Activated CD4-positive, alpha-beta T cell treated with anti-CD3 and anti-CD28 coated beads for 48 hours (primary cell): ENCODE results near the gene LCN10.
A peak's percentile ranks its signal among the peaks of the same experiment; 100 is the strongest.

Source experiments
- DNase-seq: peaks from one replicate; pipeline ENCODE4 v3.0.0-alpha.2; 2020

The LCN10 gene

DNA sequence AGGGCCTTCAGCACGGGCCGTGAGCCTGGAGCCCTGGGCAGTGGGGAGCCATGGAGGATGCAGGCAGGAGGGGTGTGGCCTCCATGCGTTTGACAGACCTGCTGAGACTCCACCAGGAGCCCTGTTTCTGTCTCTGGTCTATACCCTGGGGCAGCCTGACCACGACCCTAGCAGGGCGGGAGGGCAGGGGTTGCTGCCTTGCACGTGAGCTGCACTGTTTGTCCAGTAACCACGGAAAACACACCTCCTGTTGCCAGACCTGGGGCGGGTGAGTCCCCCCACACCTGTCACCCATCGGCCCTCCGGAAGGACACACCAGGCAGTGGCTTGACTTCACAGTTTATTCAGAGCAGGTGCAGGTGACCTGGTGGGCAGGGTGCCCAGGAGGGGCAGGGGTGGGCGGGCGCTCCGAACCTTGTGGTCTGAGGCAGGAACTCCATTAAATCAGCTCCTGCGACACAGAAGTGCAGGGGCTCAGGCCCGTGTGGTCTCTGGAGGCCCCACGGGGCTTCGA is 11.4 kb upstream of the LCN10 start:
- no peak for DNase-seq

DNA sequence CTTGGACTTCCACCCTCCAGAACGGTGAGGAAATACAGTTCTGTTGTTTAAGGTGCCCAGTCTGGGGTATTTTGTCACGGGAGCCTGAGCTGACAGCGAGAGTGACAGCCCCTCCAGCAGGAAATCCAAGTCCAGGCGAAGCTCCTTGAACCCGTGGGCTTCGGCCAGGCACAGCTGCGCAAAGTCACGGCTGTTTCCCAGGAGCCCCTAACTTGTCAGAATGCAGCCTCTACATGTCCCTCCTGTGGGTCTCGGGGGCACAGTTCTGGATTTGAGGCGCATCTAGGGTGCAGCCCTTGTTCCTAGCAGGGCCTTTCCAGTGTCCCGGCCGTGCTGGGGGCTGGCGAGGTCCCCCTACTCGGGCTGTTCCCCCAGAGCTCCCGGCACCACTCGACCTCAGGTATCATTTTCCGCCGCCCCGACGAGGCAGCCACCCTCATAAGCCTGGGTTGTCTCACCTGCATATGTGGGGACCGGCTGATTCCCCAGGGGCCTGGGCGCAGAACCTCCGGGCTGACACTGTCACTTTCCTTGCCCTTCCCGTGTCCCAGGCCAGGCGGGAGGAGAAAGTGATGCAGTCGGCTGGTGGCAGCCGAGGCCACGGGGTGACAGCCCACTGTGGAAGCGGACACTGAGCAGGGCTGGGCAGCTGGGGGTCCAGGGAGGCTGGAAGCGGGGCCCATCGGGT is 10.8 kb upstream of the LCN10 start:
- DNase-seq, result no peak

DNA sequence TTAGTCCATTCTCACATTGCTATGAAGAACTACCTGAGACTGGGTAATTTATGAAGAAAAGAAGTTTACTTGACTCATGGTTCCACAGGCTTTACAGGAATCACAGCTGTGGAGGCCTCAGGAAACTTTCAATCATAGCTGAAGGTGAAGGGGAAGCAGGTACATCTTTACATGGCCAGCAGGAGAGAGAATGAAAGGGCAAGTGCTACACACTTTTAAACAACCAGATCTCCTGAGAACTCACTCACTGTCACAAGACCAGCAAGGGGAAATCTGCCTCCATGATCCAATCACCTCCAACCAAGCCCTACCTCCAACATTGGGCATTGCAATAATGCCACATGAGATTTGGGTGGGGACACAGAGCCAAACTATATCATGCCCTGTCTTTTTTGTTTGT is 9.1 kb upstream of the LCN10 start:
- no peak for DNase-seq

DNA sequence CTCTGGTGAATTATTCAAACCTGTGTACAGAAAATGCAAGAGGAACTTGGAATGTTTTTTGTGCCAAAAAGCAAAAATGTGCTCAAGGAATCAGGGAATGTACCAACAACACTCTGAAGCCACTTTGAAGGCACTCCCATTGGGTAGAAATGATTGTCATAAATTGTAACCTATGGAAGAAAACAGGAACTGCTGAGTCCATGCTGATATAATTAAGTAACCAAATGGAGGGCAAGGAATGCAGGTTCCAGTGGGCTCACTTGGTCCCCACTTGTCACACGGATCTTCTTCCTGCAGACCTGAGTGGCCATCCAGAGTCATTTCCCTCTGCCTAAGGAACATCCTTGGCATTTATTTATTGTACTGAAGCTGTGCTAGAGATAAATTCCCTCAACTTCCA is 8.5 kb upstream of the LCN10 start:
- no peak for DNase-seq

DNA sequence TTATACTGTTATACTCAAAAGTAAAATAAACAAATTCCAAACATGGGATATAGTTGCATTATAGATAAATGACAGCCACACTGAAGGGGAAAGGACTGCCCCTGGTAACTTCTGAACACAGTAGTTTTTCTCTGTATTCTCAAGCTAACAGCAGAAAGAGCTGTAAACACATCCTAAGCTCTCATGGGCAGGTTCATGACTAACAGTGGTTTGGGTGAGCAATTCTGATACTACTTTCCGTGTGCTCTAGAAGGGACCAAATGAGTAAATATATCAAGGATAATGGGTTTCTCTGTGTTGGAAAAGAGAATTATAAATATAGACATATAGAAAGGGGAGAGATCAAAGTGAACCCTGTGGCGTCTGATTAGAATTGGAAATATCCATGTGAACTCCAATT is 7.8 kb upstream of the LCN10 start:
- DNase-seq, result no peak

DNA sequence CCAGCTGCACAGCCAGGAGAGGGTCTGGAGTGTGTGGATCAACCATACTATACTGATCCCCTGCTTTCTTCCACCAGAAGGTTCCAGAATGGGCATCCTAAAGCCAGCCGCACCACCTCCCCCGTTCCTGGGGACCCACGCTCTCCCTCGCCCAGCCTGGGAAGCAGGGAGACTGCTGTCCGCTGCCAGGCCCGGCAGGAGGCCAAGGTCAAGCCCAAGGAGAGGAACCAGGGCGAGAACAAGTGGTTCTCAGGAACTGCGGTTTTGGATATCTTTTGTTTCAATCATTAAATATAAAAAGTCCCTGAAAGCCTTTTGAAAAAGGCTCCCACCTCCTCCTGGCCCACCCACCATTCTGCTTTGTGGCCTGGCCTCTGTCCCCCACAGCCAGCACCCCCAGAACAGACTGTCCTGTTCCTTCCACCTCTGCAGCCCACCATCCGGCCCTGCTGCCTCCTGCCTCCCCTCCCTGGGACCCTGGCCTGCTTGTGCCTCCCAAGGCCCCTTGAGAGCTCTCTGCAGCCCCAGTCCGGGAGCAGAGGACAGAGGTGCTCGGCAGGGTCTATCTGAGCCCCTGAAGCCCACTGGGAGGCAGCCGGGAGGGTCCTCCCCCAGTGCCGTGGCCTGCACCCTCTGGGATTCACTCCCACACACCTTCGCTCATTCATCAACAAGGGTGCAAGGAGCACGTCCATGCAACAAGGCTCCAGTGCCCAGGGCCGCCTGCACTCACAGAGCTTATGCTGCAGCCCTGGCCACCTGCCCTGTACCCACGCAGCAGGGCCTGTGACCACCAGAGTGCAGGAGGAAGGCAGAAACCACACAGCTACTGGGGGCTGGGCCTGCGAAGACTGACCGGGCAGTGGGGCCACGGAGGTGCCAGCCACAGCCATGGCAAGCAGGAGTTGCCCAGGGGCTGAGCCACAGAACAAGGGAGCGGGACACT is 6.2 kb upstream of the LCN10 start:
- no peak for DNase-seq

DNA sequence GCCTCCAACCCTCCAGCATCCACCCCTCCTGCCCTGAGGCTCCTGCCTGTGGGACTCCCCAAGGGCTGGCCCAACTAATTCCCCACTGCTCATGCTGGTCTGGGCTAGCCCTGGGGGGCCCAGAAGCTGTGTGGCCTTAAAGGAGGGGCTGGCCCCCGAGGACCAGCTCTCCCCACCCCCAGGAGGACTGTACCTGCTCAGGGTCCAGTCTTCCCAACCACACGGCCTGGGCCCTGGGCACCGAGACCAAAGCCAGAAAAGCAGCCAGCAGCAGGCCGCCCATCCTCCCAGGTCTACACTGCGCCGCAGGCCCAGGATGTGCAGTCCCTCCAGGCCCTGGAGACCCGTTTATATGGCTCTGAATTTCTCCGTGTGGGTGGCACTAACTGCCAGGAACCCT is 5.5 kb upstream of the LCN10 start, which contains the start of gene LCN6:
Gene LCN6 (minus strand): TSS at position 325 of the 400 bp plus-strand sequence. CDS start 42 bp downstream, at position 283.
- no peak for DNase-seq

DNA sequence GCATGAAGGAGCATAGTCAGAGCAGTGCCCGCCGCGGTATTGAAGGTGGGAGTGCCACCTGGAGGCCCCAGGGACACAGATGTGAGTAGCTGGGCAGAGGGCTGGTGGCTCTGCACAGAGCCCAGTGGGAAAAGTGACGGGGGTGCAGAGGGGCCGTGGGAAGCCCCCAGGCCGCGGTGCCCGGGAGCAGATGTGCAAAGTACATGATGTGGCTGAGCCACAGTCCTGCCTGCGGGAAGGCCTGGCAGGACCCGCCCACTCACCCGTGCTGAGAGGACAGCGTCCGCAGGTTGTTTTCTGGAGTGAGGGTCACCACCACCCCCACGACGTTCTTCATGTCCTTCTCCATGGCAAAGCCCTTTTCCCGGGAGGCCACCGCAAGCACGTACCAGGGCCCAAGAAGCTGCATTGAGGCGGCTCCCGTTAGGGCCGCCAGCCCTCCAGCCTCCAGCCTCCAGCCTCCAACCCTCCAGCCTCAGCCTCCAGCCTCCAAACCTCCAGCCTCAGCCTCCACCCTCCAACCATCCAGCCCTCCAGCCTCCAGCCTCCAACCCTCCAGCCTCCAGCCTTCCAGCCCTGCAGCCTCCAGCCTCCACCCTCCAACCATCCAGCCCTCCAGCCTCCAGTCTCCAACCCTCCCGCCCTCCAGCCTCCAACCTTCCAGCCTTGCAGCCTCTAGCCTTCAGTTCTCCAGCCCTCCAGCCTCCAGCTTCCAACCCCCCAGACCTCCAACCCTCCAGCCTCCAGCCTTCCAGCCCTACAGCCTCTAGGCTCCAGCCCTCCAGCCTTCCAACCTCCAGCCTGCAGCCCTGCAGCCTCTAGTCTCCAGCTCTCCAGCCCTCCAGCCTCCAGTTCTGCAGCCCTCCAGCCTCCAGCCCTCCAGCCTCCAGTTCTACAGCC is 4.7 kb upstream of the LCN10 start:
- DNase-seq, result no peak

DNA sequence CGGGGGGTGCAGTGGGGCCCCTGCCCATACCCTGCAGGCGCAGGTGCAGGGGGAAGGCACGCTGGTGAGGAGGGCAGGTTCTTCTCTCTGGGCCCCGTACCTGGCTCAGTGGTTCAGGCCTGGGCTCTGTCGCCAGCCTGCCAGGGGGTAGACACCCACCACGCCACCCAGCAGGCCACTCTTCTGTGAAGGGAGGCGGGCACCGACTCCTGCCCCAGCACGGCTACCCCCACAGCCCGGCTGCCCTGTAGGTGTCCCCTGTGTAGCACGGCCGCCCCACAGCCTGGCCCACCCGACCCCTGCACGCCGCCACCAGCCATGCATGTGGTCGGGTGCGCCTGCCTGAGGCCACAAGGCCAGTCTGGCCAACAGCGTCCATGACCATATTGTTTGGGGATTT is 3.9 kb upstream of the LCN10 start:
- DNase-seq, result no peak

DNA sequence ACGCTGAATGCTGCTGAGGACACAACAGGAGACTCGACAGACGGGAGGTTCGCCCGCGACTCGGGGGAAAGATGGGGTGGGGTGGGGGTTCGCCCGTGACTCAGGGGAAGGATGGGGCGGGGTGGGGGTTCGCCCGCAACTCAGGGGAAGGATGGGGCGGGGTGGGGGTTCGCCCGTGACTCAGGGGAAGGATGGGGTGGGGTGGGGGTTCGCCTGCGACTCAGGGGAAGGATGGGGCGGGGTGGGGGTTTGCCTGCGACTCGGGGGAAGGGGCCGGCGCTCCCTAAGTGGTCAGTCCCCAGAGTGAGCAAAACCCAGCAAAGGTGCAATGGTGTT is 3.4 kb upstream of the LCN10 start:
- no peak for DNase-seq

DNA sequence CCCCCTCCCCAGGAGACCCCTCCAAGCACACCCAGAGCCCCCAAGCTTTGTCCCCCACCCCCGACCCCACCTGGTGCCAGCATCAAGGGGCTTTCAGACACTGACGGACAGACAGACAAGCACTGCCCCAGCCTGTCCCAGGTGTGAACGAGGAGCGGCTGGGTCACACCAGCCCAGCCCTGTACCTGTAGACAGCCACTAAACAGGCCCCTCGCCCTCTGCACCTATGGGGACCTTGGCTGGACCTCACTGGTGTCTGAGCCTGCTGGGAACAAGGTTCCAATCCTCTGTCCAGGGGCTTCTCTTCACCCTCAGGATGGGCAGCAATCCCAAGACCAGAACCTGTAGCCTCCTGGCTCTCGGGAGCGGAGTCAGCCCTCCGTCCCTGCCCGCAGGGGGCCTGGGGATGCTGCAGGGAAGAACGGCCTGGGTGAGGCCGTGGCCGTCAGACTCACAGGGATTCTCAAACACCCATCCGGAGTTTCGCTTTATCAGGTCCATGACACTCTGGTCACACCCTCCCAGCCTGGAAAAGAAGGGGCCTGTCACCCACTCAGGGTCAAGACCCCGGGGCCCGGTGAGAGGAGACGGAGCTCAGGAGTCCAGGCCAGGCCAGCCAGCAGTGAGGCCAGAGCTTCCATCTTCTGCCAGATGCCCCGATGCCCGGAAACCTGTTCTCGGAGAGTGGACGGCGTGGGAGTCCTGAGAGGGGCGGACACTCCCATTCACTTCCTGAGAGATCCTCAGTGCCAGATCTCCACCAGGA is 2.8 kb upstream of the LCN10 start:
- no peak for DNase-seq

DNA sequence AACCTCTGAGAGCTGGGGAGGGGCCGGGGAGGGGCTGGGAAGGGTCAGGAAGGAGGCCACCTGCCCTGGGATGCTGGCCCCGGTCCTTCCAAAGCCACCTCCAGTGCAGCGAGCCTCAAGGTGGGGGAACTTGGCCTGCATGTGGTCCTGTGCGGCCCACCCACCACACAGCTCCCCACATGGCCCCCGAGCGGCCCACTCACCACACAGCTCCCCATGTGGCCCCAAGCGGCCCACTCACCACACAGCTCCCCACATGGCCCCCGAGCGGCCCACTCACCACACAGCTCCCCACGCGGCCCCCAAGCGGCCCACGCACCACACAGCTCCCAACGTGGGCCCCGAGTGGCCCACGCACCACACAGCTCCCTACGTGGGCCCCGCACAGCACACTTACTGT is 2.0 kb upstream of the LCN10 start:
- no peak for DNase-seq

DNA sequence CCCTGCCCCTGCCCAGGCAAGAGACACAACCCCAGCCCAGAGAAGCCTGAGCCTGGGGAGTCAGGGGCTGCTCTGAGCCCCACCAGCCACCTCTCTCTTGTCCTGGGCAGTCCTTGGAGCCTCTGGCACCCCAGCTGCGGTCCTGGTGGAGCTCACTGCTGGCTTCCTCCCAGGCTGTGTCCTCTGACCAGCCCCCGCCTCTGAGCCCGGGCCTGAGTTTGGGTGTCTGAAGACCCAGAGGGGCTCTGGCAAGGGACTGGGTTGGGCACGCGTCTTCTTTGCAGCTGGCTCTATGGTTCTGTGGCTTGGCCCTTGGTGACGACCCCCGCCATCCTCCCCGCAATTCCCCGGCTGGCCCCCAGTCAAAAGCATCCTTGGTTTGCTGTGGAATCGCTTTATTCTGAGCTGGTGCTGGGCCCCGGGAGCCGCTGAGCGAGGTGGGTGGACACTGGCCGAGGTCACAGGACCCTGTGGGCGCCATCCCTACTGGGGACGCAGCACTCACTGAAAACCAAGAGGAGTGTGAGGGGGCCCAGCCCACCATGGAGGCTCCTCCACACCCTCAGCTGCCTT is 985 bp upstream of the LCN10 start:
- no peak for DNase-seq

DNA sequence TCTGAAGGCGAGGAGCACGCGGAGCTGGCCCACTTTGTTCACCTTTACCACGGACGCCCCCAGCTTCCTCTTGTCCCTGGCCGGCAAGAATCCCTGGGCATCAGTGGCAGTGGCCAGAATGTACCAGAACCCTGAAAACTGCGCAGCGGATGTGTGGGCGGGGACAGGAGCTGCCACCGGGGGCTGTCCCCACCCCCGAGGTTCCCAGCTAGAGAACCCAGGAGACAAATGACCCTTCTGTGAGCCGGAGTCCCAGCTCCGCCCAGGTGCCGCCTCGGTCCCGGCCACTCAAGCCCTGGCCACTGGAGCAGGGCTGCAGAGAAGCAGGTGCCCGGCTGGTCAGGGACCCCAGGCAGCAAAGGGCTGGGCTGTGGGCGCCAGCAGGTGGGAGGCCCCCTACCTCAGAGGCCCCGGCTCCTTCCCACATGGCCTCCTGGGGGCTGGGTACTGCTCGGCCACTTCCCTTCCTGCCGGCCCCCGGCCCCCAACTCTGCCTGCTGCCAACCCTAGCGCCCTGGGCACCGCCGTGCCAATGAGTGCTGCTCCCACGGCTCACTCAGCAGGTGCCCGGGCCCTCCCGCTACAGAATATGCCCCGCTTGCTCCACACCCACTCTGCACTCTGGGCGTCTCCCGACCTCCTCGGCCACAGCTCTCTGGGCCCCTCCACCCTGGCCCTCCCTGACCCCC is 713 bp downstream of the LCN10 start:
- peak; percentile 64 for DNase-seq

DNA sequence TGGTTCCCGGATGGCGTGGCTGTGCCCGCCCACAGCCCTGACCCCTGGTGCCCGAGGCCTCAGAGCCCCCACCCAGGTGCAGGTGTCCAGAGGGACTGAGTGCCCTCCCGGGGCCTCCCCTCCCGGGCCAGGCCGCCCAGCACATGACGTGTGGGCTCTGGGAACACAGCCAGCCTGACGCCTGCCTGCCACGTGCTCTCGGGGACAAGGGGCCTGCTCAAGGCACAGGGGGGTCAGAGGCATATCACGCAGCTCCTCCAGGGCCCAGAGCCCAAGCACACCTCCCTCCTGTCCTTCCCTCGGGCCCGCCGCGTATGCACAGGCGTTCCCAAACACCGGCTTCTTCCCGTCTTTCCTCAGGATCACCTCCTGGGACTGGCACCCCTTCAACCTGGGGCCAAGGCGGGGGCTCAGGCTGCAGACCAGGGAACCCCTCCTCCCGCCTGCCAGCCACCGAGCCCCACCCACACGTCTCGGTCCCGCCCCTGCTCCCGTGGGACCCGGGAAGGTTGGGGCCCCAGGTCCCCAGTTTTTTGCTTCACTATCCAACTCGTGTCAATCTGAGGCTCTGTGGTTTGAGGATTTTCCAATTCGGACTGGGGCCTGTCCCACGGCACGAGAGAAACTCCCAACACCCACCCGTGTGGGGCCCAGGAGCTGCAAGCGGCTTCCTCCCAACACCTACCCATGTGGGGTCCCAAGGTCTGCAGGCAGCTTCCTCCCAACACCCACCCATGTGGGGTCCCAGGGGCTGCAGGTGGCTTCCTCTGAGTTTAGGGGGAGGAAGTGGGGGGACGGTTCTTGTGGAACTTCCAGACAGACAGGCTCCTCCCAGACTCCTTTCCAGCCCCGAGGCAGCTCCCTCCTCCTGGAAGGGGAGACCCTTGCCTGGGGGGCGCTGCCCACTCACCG is 1.5 kb downstream of the LCN10 start:
- DNase-seq, result no peak

DNA sequence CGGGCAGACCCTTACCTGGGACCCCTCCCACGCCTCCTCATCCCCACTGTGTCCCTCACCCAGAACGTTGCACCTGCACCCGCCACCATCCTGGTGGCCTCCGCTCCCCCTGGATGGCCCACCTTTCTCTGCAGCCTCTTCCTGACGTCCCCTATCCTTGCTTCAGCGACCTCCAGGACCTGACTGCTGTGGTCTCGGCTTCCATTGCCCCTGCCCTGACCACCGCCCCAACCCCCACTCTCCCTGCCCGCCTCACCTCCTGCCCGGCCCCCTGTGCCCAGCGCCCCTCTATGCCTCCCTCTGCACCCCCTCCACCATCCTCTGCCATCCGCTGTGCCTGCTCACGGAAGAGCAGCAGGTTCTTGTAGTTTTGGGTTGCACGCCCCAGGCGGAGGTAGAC is 2.2 kb downstream of the LCN10 start:
- no peak for DNase-seq

DNA sequence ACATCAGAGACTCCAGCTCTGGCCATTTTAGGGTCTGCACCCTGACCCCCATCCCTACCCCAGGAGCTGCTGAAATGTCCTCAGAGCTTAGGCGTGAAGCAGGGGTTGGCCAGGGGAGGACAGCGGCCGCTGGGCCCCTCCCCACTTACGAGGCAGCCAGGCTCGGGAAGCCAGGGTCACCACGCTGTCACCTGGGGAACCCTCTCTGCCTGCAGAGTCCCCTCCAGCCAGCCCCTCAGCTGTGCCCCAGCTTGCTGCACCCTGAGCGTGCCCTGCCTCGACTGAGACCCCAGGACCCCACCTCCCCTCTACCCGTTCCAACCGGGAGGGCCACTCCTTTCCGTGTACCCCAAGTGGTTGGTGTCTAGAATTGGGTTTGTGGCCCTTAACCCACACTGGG is 2.7 kb downstream of the LCN10 start:
- no peak for DNase-seq

DNA sequence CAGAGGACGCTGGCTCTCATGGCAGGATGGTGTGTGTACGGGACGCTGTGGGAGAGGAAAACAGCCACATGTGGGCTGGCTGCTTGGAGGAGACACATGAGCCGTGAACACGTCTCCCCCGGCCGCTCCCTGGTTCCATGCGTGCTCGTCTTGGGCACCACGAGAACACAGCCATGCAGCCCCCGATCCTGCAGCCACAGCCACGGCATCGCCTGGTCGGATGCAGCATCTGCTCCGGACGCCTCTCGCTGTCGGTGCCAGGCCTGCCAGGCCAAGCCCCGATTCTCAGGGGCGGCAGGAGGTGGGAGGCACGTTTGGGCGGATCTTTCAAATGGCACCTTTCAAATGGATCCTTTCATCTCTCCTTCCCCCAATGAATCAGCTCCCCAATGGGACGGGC is 3.2 kb downstream of the LCN10 start:
- no peak for DNase-seq

DNA sequence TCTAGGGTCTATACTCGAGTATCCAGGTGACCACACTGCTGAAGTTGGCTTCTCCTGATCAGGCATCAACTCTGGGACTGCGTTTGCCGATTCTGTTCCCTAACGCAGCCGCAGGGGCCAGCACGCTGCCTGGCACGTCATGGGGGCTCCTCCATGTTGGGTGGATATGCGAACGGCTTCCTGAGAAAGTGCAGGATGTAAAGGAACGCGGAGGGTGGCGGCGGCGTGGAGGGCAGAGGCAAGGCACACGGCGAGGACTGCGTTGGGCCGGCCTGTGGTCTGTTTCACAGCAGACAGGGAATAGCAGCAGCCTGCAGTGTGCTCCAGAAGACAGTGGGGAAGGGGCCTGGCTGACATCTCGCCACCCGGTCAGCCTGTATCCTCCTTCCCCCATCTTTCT is 3.8 kb downstream of the LCN10 start:
- DNase-seq, result no peak

DNA sequence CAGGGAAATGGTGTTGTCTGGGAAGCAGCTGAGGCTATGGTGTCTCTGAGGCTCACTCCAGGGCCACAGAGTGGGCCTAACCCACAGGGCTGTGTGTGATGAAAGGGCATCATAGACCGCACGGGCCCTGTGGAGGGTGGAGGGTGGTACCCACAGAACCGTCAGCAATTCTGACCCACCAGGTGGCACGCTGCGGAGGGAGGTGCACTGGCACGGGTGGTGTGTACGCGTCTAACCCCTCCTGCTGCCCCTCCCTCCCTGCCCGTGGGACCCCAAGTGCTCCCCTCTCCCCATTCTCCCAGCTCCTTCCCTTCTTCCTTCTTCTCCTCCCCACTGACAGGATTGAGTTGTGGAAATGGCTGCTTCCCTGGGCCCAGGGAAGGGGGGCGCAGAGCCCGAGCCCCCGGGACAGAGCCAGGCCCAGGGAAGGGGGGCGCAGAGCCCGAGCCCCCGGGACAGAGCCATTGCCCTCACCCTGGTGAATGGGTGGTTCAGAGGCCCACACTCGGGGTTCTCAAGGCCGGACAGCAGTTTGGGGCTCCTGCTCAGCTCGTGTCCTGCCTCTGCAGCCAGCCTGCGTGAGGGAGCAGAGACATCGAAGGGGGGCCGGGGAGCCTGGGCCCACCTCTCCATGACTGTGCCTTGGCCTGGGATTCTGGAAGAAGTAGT is 6.8 kb downstream of the LCN10 start:
- DNase-seq, result no peak
